GM06990 (cell line): ENCODE measurements around the gene LAMA2.

Experiments used
- DNase-seq: peaks from one replicate; pipeline ENCODE4 v3.0.0-alpha.2; 2011; ENCODE audit not compliant: insufficient read length; ENCODE audit errors: extremely low read depth
- H3K27me3 ChIP-seq: replicated peaks from 2 replicates; pipeline ENCODE4 v1.6.0; 2011; ENCODE audit warnings: low read length; ENCODE audit not compliant: control insufficient read depth, insufficient read depth
- H3K36me3 ChIP-seq: 2 replicates; pipeline ENCODE4 v1.5.1; 2011; ENCODE audit warnings: low read length; ENCODE audit not compliant: control insufficient read depth, insufficient read depth
- H3K4me3 ChIP-seq: replicated peaks from 2 replicates; pipeline ENCODE4 v1.5.1; 2011; ENCODE audit warnings: low read depth, mild to moderate bottlenecking, control low read depth, low read length
- CTCF ChIP-seq: IDR thresholded peaks from 2 replicates; pipeline ENCODE4 v1.5.1; 2011; ENCODE audit warnings: low read length, control low read depth, mild to moderate bottlenecking, inconsistent platforms; ENCODE audit not compliant: insufficient read depth, poor library complexity, severe bottlenecking

Gene LAMA2

GRCh38 chr6:128932061-128932460, 49.1 kb downstream of the LAMA2 start:
- TF ChIP-seq CTCF: no peak
- Histone ChIP-seq H3K27me3 (no peaks in the 10 kb centered on the region), H3K36me3 (no peaks in the 10 kb centered on the region), H3K4me3 (no peak overlapping the region)
- no peak for DNase-seq

GRCh38 chr6:128950864-128951263, 67.9 kb downstream of the LAMA2 start:
- TF ChIP-seq CTCF: no peak

GRCh38 chr6:128952902-128953301, 70.0 kb downstream of the LAMA2 start:
- no peak for TF ChIP-seq CTCF
- H3K36me3 ChIP-seq: no peaks in the 10 kb centered on the region
- H3K27me3 ChIP-seq: no peaks in the 10 kb centered on the region

More at GRCh38 chr6:128950864-128951263, 67.9 kb downstream of the LAMA2 start:
- no peaks in the 10 kb centered on the region for H3K36me3 ChIP-seq
- H3K27me3 ChIP-seq: no peaks in the 10 kb centered on the region
- no peak overlapping the region for H3K4me3 ChIP-seq
- no peak for DNase-seq

GRCh38 chr6:128954308-128955043, 71.5 kb downstream of the LAMA2 start:
- TF ChIP-seq CTCF: no peak
- no peak for DNase-seq
- Histone ChIP-seq H3K27me3 (no peaks in the 10 kb centered on the region), H3K4me3 (no peak overlapping the region), H3K36me3 (no peaks in the 10 kb centered on the region)

More at GRCh38 chr6:128952902-128953301, 70.0 kb downstream of the LAMA2 start:
- H3K4me3 ChIP-seq: no peak overlapping the region
- DNase-seq: no peak

GRCh38 chr6:128963561-128963960, 80.6 kb downstream of the LAMA2 start:
- TF ChIP-seq CTCF: no peak
- Histone ChIP-seq H3K4me3 (no peak overlapping the region), H3K36me3 (no peaks in the 10 kb centered on the region), H3K27me3 (no peaks in the 10 kb centered on the region)
- no peak for DNase-seq
